DOHH2 (cell line): ENCODE measurements around the gene RBM48.

Experiments
- CTCF ChIP-seq: fragments of 200-600 bp; sonication (generic); IDR thresholded peaks from one replicate; pipeline ENCODE4 v1.5.1; 2014; ENCODE audit warnings: antibody characterized with exemption, mild to moderate bottlenecking, low read depth, low read length; ENCODE audit not compliant: poor library complexity, severe bottlenecking
- EZH2phosphoT487 ChIP-seq: fragments of 200-600 bp; sonication (generic); IDR thresholded peaks from 2 replicates; pipeline ENCODE4 v1.6.1; 2017; ENCODE audit warnings: borderline replicate concordance, mild to moderate bottlenecking, antibody characterized with exemption, low read length, moderate library complexity, mixed read lengths

- no peak for TF ChIP-seq CTCF
- no peak for TF ChIP-seq EZH2phosphoT487
These were observed 19.0 kb downstream of the RBM48 start for GRCh38 chr7:92547579-92547978.
